Activated naive CD8-positive, alpha-beta T cell treated with anti-CD3 and anti-CD28 coated beads, Interleukin-2, amount 10 ng/mL, durations not matched to agents 7 days and 5 days (primary cell): ENCODE measurements around the gene IP6K2. TPM values are rescaled to one million over a fixed set of nuclear protein-coding genes. Genes with fewer than 3 reads are reported as not detected.

Experiments
- ATAC-seq: fragments of 150-1000 bp; cut with Tn5 transposase; one replicate; pipeline ENCODE4 v1.10.0; 2021; ENCODE audit warnings: low read depth, moderate library complexity
- POLR2A ChIA-PET: fragments of 350-600 bp; sonication (Branson Sonifier 250); formaldehyde crosslinking; loops from one replicate; lab custom pipeline; 2021; ENCODE audit warnings: antibody characterized with exemption; lab: Charles Lee
- DNase-seq: peaks from one replicate; pipeline ENCODE4 v3.0.0; 2021
- H3K27ac Mint-ChIP-seq: one replicate; pipeline ENCODE4 v1.8.0; 2022; ENCODE audit warnings: mild to moderate bottlenecking, mixed read lengths
- H3K27me3 Mint-ChIP-seq: one replicate; pipeline ENCODE4 v1.8.0; 2022; ENCODE audit warnings: mild to moderate bottlenecking, moderate library complexity, mixed read lengths
- H3K36me3 Mint-ChIP-seq: one replicate; pipeline ENCODE4 v1.8.0; 2021; ENCODE audit warnings: mild to moderate bottlenecking, mixed read lengths
- H3K4me1 Mint-ChIP-seq: one replicate; pipeline ENCODE4 v1.8.0; 2021; ENCODE audit warnings: mixed read lengths
- H3K4me3 Mint-ChIP-seq: one replicate; pipeline ENCODE4 v1.8.0; 2022; ENCODE audit warnings: mild to moderate bottlenecking, moderate library complexity, mixed read lengths
- H3K9me3 Mint-ChIP-seq: one replicate; pipeline ENCODE4 v1.8.0; 2021; ENCODE audit warnings: mixed read lengths
- total RNA-seq, 2 experiments: library from RNA; stranded (reverse); gene quantifications; one replicate each; pipeline ENCODE4 v1.2.3, GENCODE V29; 2021

IP6K2 gene
- total RNA-seq, 2 experiments from 2014 or later: 68.4 to 72.0 TPM

DNA sequence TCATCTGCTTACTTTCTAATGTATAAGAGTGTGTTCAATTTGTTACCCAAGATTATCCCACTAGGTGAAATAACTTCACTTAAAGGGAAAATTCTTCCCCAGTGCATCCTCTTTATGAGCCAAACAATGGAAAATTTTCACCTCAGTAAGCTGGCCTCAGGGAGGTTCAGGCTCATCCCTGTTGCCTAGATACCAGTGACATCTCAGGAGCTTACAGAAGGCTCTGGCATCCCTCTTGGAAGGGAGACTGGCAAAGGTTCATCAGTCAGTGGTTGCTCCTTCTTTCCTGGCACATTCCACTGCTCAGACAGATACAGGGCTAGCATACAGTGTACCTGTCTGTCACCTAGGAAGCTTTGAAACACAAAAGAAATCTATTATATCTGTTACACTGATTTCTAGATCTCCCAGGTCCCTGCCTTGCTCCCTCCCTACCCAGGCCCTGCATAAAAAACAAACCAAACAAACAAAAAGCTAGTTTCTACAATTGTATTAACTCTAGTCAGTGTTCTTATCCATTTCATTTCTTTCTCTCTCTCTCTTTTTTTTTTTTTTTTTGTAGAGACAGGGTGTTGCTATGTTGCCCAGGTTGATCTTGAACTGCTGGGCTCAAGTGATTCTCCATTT lies 1.7 kb downstream of the IP6K2 start:
- Mint-ChIP-seq H3K4me3 (peak overlapping the region; percentile 99), H3K36me3 (peaks cover 24% of the 10 kb centered on the region), H3K9me3 (no peaks in the 10 kb centered on the region), H3K27me3 (peaks cover 12% of the 10 kb centered on the region), H3K4me1 (peaks cover 26% of the 10 kb centered on the region), H3K27ac (peak overlapping the region; percentile 98)
- no peak for DNase-seq
- no peak for ATAC-seq
- POLR2A ChIA-PET: interaction anchor here (0.6 to 3.0 kb wide), 6 partner anchors 25 to 292 kb away, joined by 3 to 12 read pairs (median 3); partner anchors contain the start of genes ARIH2, SLC25A20, UQCRC1 and WDR6

DNA sequence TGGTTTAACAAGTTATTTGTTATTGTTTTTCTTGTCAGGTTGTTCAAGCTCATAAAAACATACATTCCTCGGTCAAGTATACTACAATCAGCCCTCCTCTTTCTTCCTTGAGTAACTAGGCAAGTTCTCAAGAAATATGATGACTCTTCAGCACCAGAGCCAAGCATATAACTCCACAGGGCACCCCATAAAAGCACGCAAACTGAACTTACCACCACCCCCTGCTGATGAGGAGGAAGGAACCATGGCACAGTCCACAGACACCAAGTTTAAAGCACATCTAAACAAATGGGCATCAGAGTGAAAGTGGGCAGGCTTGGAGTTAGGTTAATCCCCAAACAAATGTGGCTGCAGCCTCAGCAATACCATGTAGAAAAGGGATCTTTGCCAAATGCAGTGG lies 5.3 kb downstream of the IP6K2 start:
- no peak overlapping the region for H3K27ac Mint-ChIP-seq
- peaks cover 36% of the 10 kb centered on the region for H3K4me1 Mint-ChIP-seq
- DNase-seq: no peak
- H3K9me3 Mint-ChIP-seq: no peaks in the 10 kb centered on the region
- peaks cover 34% of the 10 kb centered on the region for H3K36me3 Mint-ChIP-seq
- no peaks in the 10 kb centered on the region for H3K27me3 Mint-ChIP-seq
- ATAC-seq: no peak
- POLR2A ChIA-PET: no interaction called here
- no peak overlapping the region for H3K4me3 Mint-ChIP-seq

DNA sequence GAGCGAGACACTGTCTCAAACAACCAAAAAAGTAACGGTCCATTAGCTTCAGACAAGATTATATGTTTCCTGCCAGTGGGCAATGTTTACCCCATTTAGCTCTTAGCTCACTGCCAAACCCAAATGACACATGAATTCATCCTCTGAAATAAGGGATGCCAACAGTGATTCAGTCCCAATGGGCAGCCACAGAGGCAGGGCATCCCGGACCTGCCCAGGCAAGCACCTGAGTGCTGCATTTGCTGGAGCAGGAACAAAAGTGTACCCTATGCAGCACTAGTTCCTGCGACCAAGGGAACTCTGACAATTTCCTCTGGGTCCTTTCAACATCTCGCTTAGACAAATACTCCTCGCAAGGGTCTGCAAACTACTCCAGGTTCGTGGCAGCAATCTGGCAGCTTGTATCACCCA lies 8.0 kb downstream of the IP6K2 start:
- Mint-ChIP-seq H3K4me1 (peaks cover 25% of the 10 kb centered on the region), H3K36me3 (peaks cover 35% of the 10 kb centered on the region), H3K4me3 (no peak overlapping the region), H3K27me3 (no peaks in the 10 kb centered on the region), H3K9me3 (no peaks in the 10 kb centered on the region), H3K27ac (no peak overlapping the region)
- POLR2A ChIA-PET: interaction anchor here (1.1 kb wide), 1 partner anchor 8 kb away, joined by 4 read pairs; the partner anchor contains the start of gene IP6K2
- no peak for ATAC-seq
- DNase-seq: no peak

DNA sequence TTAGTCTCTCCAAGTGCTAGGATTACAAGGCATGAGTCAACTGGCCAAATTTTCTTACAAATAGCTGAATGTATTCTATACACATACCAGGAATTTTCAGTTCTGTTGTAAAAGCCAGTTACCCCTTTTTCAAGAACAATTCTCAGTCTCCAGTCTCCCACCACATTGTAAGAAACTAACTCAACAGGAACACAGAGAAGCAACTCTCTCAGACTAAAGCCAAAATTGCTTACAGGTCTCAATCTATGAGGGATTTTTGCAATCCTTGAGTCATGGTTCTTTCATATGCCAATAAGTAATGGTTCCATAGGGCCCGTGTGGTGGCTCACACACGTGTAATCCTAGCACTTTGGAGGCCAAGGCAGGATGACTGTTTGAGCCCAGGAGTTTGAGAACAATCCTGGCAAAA lies 8.5 kb downstream of the IP6K2 start:
- Mint-ChIP-seq H3K4me3 (no peak overlapping the region), H3K36me3 (peaks cover 35% of the 10 kb centered on the region), H3K4me1 (peaks cover 25% of the 10 kb centered on the region), H3K27me3 (no peaks in the 10 kb centered on the region), H3K9me3 (no peaks in the 10 kb centered on the region), H3K27ac (peak overlapping the region; percentile 70)
- ATAC-seq (no peak), DNase-seq (no peak)
- POLR2A ChIA-PET: interaction anchor here (1.1 kb wide), 1 partner anchor 9 kb away, joined by 4 read pairs; the partner anchor contains the start of gene IP6K2

DNA sequence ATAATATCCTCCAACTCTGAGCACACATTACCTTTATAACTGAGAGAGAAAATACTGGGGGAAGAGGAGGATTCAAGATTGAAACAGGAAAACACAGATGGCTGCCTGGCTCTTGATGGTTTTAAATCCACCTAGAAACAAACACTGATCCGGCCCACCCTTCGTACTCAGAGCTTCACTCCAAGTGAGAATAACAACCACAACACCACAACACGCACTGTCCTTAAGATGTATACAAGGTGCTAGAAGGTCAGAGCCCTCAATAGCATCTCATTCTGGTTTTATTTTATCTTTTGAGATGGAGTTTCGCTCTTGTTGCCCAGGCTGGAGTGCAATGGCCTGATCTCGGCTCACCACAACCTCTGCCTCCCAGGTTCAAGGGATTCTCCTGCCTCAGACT lies 9.9 kb downstream of the IP6K2 start:
- POLR2A ChIA-PET: no interaction called here
- H3K4me1 Mint-ChIP-seq: peaks cover 22% of the 10 kb centered on the region
- H3K27me3 Mint-ChIP-seq: no peaks in the 10 kb centered on the region
- ATAC-seq (no peak), DNase-seq (no peak)
- H3K9me3 Mint-ChIP-seq: no peaks in the 10 kb centered on the region
- H3K27ac Mint-ChIP-seq: no peak overlapping the region
- no peak overlapping the region for H3K4me3 Mint-ChIP-seq
- peaks cover 44% of the 10 kb centered on the region for H3K36me3 Mint-ChIP-seq

DNA sequence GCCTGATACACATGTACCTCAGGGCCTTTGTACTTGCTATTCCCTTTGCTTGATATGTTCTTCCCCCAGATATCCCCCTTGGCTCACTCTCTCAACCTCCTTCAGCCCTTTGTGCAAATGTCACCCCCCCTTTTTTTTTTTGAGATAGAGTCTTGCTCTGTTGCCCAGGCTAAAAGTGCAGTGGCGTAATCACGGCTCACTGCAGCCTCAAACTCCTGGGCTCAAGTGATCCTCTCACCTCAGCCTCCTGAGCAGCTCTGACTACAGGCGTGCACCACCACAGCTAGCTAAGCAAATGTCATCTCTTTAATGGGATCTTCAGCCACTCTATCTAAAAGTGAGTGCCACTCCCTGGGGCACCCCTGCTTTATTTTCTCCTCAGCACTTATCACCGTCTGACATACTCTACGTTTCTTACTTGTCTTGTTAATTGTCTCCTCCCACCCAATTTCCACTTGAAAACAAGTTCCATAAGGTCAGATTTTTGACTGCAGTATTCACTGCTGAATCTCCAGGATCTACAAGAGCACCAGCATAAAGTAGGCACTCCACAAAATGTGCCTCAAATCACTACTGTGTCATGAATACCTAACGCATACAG lies 14.6 kb downstream of the IP6K2 start:
- H3K4me3 Mint-ChIP-seq: no peak overlapping the region
- DNase-seq (no peak), ATAC-seq (no peak)
- H3K27ac Mint-ChIP-seq: no peak overlapping the region
- H3K9me3 Mint-ChIP-seq: no peaks in the 10 kb centered on the region
- no peaks in the 10 kb centered on the region for H3K27me3 Mint-ChIP-seq
- peaks cover 5% of the 10 kb centered on the region for H3K4me1 Mint-ChIP-seq
- POLR2A ChIA-PET: no interaction called here
- peaks cover 34% of the 10 kb centered on the region for H3K36me3 Mint-ChIP-seq

DNA sequence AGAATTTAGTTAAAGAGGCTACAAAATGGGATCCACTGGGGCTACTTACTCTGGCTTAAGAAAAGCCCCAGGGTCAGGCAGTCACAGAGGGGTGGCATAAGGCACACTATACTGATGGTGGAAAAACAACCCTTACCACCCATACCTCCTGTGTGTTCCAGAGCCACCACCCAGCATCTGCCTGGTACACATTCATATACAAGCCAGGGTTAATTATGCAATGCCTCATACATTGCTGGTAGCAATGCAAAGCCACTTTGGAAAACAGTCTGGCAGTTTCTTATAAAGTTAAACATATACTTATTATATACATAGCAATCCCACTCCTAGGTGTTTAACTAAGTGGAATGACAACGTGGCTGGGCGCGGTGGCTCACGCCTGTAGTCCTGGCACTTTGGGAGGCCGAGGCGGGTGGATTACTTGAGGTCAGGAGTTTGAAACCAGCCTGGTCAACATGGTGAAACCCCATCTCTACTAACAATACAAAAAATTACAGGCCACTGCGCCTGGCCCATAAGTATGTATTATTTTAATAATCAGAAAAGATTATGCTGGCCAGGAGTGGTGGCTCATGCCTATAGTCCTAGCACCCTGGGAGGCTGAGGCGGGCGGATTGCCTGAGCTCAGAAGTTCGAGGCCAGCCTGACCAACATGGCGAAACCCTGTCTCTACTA lies 16.2 kb downstream of the IP6K2 start:
- Mint-ChIP-seq H3K27ac (no peak overlapping the region), H3K36me3 (peaks cover 29% of the 10 kb centered on the region), H3K4me1 (peaks cover 4% of the 10 kb centered on the region), H3K4me3 (no peak overlapping the region), H3K27me3 (no peaks in the 10 kb centered on the region), H3K9me3 (no peaks in the 10 kb centered on the region)
- DNase-seq (no peak), ATAC-seq (no peak)
- POLR2A ChIA-PET: no interaction called here

DNA sequence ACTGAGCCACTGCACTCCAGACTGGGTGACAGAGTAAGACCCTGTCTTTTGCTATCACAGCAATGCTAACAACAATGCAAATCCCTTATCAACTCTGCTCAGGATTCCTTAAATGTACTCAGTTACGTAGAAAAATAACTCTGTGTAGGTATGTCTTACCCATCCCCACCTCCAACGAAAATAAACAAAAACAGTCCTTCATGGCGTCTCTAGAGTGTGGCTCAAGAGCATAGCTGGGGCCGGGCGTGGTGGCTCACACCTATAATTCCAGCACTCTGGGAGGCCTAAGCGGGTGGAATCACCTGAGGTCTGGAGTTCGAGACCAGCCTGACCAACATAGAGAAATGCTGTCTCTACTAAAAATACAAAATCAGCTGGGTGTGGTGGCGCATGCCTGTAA lies 18.1 kb downstream of the IP6K2 start:
- Mint-ChIP-seq H3K4me3 (no peak overlapping the region), H3K9me3 (no peaks in the 10 kb centered on the region), H3K36me3 (peaks cover 27% of the 10 kb centered on the region), H3K4me1 (peaks cover 1% of the 10 kb centered on the region), H3K27me3 (no peaks in the 10 kb centered on the region), H3K27ac (no peak overlapping the region)
- ATAC-seq (no peak), DNase-seq (no peak)
- POLR2A ChIA-PET: no interaction called here

DNA sequence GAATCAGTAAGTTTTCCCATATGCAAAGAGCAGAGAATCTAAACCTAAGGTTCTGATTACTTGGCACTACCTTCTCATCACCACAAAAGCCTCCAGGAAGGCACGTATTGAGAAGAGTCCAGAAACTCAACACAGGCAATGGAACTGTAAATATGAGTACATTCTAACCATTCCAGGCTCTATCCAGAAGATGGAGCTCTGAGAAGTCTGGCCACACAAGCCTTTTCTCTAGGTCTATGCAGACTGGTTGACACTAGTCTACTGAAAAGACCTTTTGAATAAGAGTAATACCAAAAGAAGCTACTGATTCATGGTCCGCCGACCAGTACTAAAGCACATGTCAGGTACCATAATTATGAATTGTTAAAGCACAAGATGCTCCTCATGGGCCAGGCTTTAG lies 19.1 kb downstream of the IP6K2 start:
- Mint-ChIP-seq H3K27ac (no peak overlapping the region), H3K36me3 (peaks cover 29% of the 10 kb centered on the region), H3K4me1 (peaks cover 1% of the 10 kb centered on the region), H3K27me3 (no peaks in the 10 kb centered on the region), H3K9me3 (no peaks in the 10 kb centered on the region), H3K4me3 (no peak overlapping the region)
- ATAC-seq: no peak
- no peak for DNase-seq
- POLR2A ChIA-PET: interaction anchor here (0.7 kb wide), 2 partner anchors 40 to 718 kb away, joined by 3 to 4 read pairs; no protein-coding TSS in a partner anchor

DNA sequence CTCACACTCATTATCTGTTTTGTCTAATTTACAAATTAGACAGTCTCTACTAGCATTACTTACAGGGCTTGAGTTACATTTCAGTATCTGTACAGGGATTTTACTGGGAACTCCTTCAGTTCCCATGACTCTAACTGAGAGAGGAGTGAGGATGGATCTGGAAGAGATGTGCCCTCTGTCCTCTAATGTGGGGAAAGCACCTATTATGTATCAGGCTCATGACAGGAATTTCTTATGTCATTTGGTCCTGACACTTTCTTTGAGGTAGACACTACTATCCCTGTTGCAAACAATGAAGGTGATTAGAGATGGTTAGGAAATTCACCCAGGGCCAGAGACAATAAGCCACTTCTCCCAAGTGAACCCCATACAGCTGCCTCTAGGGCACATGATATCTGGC lies 20.4 kb downstream of the IP6K2 start:
- no peak for ATAC-seq
- DNase-seq: no peak
- POLR2A ChIA-PET: no interaction called here
- Mint-ChIP-seq H3K9me3 (no peaks in the 10 kb centered on the region), H3K4me3 (no peak overlapping the region), H3K36me3 (peaks cover 22% of the 10 kb centered on the region), H3K27me3 (no peaks in the 10 kb centered on the region), H3K27ac (no peak overlapping the region), H3K4me1 (peaks cover 2% of the 10 kb centered on the region)

DNA sequence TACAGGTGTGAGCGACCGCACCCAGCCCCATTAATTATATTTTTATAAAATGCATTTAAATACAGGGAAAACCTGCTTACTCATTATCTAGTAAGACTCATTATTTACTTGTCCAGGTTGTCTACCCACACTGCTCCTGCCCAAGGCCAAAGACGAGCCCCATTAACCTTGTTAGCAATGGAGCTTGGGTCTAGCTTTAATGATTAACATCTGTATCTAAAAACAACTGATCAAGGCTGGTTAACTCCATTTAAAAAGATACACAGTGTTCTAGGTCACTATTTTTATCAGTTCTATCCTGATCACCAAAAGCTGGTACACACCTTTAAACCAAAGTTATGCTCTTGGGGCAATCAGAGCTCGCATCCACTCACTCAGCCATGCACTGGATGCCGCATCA lies 20.9 kb downstream of the IP6K2 start:
- Mint-ChIP-seq H3K4me1 (peaks cover 2% of the 10 kb centered on the region), H3K27me3 (no peaks in the 10 kb centered on the region), H3K4me3 (no peak overlapping the region), H3K27ac (no peak overlapping the region), H3K9me3 (no peaks in the 10 kb centered on the region), H3K36me3 (peaks cover 20% of the 10 kb centered on the region)
- POLR2A ChIA-PET: no interaction called here
- DNase-seq (no peak), ATAC-seq (no peak)

DNA sequence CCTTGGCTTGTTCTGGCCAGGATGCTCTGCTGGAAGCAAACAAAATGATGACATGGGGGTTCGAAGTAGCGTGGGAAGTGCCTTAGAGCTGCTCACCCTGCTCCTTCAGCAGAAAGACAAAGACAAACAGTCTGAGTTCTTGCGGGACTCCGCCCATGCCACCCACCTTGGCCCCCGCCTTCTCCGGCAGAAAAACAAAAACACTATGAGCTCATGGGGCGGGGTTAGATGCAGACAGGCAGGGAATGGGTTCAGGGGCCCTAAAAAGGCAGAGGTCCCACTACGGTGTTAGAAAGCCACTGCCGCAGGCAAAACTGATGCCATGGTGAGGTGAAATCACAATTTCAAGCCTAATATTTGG lies 21.6 kb downstream of the IP6K2 start:
- H3K4me3 Mint-ChIP-seq: no peak overlapping the region
- peaks cover 2% of the 10 kb centered on the region for H3K4me1 Mint-ChIP-seq
- DNase-seq (no peak), ATAC-seq (no peak)
- no peaks in the 10 kb centered on the region for H3K9me3 Mint-ChIP-seq
- peaks cover 20% of the 10 kb centered on the region for H3K36me3 Mint-ChIP-seq
- H3K27me3 Mint-ChIP-seq: no peaks in the 10 kb centered on the region
- no peak overlapping the region for H3K27ac Mint-ChIP-seq
- POLR2A ChIA-PET: no interaction called here

DNA sequence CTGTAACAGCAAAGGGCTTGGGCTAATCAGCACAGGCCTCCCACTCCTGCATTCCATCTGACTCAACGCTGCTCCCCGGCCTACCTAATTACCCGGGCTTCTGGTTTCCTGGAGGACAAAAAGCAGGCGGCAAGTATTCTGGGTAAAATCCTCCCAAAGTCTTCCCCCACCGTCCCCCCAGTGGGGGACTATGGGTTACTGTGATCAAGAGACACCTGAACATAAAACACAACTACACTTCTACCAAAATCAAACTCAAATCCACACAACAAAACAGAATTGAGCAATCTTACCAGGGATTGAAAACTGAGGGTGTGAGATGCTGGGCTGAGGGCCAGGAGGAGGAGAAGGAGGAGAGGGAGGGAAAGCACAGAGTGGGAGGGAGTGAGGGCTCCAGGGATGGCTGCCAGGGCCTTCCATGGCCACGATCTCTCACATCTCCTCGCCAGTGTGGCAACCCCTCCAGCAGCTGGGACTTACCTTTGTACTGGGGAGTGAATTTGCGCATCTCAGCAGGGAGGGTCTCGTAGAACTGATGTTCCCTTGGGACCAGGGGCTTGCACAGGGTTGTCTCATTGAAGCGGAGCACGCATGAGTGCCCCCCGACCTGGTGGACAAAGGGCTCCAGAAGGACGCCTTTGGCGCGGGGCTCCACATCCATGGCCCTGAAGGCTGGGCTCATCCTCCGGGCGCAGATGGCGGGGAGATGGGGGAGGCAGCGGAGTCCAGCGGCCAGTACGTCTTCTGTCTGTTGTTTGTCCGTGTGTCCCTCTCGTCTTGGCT lies 22.2 kb downstream of the IP6K2 start:
- POLR2A ChIA-PET: no interaction called here
- Mint-ChIP-seq H3K27me3 (no peaks in the 10 kb centered on the region), H3K27ac (peak overlapping the region; percentile 1), H3K4me1 (peaks cover 2% of the 10 kb centered on the region), H3K4me3 (no peak overlapping the region), H3K36me3 (peaks cover 20% of the 10 kb centered on the region), H3K9me3 (no peaks in the 10 kb centered on the region)
- DNase-seq (no peak), ATAC-seq (no peak)
